Liver (tissue), 3 donors: ENCODE measurements around the gene FBXO48.

Experiments
- FOXA1 ChIP-seq: IDR thresholded peaks from 2 replicates; pipeline ENCODE4 v1.6.1; 2016; ENCODE audit warnings: antibody characterized with exemption
- GABPA ChIP-seq, 2 donors: IDR thresholded peaks in 1 of 2; conservative IDR thresholded peaks in 1 of 2; 2 replicates each; pipeline ENCODE4 v1.6.1; 2016; ENCODE audit warnings: antibody characterized with exemption in 2 of 2, mild to moderate bottlenecking in 1 of 2, moderate library complexity in 1 of 2
- JUND ChIP-seq, 2 donors: IDR thresholded peaks; 2 replicates each; pipeline ENCODE4 v1.6.1; 2016; ENCODE audit warnings: antibody characterized with exemption in 2 of 2
- RAD21 ChIP-seq, 2 donors: IDR thresholded peaks; 2 replicates each; pipeline ENCODE4 v1.6.1; 2016; ENCODE audit warnings: antibody characterized with exemption in 2 of 2, mild to moderate bottlenecking in 2 of 2
- RXRA ChIP-seq, 2 donors: IDR thresholded peaks; 2 replicates each; pipeline ENCODE4 v1.6.1; 2017 to 2018; ENCODE audit warnings: antibody characterized with exemption in 2 of 2, mild to moderate bottlenecking in 1 of 2
- TAF1 ChIP-seq: conservative IDR thresholded peaks from 2 replicates; pipeline ENCODE4 v1.6.1; 2016; ENCODE audit warnings: antibody characterized with exemption, mild to moderate bottlenecking
- YY1 ChIP-seq: IDR thresholded peaks from 2 replicates; pipeline ENCODE4 v1.6.1; 2016; ENCODE audit warnings: antibody characterized with exemption, mild to moderate bottlenecking
- TF ChIP-seq, protein P1 (sequence below): fragments of 150-350 bp; IDR thresholded peaks from 2 replicates; pipeline ENCODE4 v1.5.1; 2017; ENCODE audit warnings: improper control_type of control experiment, low read depth, low read length; ENCODE audit not compliant: missing input control
- TF ChIP-seq, protein P2 (sequence below): IDR thresholded peaks from 2 replicates; pipeline ENCODE4 v1.6.1; 2016; ENCODE audit warnings: antibody characterized with exemption, mild to moderate bottlenecking
- TF ChIP-seq, protein P3 (sequence below): IDR thresholded peaks from 2 replicates; pipeline ENCODE4 v1.6.1; 2016; ENCODE audit warnings: antibody characterized with exemption
- donor health status: healthy.
- donor health status: healthy.

DNA sequence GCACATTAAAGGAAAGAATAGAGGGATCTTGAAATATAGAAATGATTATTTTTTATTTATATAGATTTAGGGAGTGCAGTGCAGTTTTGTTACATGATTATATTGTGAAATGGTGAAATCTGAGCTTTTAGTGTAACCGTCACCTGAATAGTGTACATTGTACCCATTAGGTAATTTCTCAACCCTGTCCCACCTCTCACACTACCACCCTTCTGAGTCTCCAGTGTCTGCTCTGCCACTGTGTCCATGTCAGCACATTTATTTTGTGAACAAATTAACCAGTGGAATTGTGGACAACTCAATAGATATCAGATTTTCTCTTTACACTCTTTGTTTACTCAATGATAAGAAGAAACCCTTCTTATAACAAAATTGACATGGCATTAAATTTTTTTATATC lies 24.5 kb upstream of the FBXO48 start:
- TF ChIP-seq, protein P1, sequence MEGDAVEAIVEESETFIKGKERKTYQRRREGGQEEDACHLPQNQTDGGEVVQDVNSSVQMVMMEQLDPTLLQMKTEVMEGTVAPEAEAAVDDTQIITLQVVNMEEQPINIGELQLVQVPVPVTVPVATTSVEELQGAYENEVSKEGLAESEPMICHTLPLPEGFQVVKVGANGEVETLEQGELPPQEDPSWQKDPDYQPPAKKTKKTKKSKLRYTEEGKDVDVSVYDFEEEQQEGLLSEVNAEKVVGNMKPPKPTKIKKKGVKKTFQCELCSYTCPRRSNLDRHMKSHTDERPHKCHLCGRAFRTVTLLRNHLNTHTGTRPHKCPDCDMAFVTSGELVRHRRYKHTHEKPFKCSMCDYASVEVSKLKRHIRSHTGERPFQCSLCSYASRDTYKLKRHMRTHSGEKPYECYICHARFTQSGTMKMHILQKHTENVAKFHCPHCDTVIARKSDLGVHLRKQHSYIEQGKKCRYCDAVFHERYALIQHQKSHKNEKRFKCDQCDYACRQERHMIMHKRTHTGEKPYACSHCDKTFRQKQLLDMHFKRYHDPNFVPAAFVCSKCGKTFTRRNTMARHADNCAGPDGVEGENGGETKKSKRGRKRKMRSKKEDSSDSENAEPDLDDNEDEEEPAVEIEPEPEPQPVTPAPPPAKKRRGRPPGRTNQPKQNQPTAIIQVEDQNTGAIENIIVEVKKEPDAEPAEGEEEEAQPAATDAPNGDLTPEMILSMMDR, result no peak
- TF ChIP-seq, protein P2, sequence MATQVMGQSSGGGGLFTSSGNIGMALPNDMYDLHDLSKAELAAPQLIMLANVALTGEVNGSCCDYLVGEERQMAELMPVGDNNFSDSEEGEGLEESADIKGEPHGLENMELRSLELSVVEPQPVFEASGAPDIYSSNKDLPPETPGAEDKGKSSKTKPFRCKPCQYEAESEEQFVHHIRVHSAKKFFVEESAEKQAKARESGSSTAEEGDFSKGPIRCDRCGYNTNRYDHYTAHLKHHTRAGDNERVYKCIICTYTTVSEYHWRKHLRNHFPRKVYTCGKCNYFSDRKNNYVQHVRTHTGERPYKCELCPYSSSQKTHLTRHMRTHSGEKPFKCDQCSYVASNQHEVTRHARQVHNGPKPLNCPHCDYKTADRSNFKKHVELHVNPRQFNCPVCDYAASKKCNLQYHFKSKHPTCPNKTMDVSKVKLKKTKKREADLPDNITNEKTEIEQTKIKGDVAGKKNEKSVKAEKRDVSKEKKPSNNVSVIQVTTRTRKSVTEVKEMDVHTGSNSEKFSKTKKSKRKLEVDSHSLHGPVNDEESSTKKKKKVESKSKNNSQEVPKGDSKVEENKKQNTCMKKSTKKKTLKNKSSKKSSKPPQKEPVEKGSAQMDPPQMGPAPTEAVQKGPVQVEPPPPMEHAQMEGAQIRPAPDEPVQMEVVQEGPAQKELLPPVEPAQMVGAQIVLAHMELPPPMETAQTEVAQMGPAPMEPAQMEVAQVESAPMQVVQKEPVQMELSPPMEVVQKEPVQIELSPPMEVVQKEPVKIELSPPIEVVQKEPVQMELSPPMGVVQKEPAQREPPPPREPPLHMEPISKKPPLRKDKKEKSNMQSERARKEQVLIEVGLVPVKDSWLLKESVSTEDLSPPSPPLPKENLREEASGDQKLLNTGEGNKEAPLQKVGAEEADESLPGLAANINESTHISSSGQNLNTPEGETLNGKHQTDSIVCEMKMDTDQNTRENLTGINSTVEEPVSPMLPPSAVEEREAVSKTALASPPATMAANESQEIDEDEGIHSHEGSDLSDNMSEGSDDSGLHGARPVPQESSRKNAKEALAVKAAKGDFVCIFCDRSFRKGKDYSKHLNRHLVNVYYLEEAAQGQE, result peak; percentile 54
- TF ChIP-seq JUND (IDR thresholded peaks at IDR 0.05) (peak in 1 of 2 donors; percentile 50), YY1 (peak; percentile 66), RAD21 (IDR thresholded peaks at IDR 0.05) (peak; percentile 27 to 33), TAF1 (no peak), FOXA1 (peak; percentile 68), GABPA (IDR thresholded peaks at IDR 0.05 in 1 of 2, conservative IDR thresholded peaks at IDR 0.05 in 1 of 2) (no peak), RXRA (IDR thresholded peaks at IDR 0.05) (peak; percentile 41 to 66)
- TF ChIP-seq, protein P3, sequence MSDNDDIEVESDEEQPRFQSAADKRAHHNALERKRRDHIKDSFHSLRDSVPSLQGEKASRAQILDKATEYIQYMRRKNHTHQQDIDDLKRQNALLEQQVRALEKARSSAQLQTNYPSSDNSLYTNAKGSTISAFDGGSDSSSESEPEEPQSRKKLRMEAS, result peak; percentile 21
